ENCODE data around the gene CAMTA1.

DNA sequence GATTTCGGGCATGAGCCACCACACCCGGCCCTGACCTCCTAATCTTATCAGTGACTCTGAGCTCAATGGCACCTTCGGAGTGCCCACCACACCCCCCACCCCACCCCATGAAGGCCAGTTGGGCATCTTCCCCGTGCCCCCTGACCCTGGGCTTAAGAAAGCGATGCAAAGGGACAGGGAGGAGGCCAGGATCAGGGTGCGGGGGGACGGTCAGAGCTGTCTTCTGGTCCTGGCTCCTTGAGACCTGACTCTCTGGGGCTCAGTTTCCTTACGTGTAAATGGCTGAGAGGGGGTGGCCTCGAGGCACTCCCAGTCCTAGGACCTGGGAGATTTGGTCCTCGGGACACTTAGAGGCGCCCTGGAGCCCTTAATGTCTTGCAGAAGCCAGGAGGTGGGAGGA is 881.9 kb downstream of the CAMTA1 start:
- TF ChIP-seq, protein P1, sequence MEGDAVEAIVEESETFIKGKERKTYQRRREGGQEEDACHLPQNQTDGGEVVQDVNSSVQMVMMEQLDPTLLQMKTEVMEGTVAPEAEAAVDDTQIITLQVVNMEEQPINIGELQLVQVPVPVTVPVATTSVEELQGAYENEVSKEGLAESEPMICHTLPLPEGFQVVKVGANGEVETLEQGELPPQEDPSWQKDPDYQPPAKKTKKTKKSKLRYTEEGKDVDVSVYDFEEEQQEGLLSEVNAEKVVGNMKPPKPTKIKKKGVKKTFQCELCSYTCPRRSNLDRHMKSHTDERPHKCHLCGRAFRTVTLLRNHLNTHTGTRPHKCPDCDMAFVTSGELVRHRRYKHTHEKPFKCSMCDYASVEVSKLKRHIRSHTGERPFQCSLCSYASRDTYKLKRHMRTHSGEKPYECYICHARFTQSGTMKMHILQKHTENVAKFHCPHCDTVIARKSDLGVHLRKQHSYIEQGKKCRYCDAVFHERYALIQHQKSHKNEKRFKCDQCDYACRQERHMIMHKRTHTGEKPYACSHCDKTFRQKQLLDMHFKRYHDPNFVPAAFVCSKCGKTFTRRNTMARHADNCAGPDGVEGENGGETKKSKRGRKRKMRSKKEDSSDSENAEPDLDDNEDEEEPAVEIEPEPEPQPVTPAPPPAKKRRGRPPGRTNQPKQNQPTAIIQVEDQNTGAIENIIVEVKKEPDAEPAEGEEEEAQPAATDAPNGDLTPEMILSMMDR (optimal IDR thresholded peaks at IDR 0.05 in 1 of 3, IDR thresholded peaks at IDR 0.05 in 1 of 3, conservative IDR thresholded peaks at IDR 0.05 in 1 of 3; ENCODE audit: extremely low read depth in 1 of 3, insufficient read depth in 2 of 3, low read length in 3 of 3): no peak
- no peak for TF ChIP-seq EZH2 (IDR thresholded peaks at IDR 0.05; ENCODE audit: low read length)

Measured in keratinocyte (primary cell).